Measurements from ENCODE around the gene KBTBD4. TPM values are rescaled to one million over a fixed set of nuclear protein-coding genes. Genes with fewer than 3 reads are reported as not detected.

The KBTBD4 gene
- polyA plus RNA-seq, 3 donors: 2.8 to 16.9 (median 13.8) TPM

GRCh38 chr11:47593934-47594855 lies 15.4 kb upstream of the KBTBD4 start, which contains the start of gene C1QTNF4:
TSS of gene C1QTNF4 (minus strand) at chr11:47594411. CDS start at chr11:47590810, 3,601 bp downstream.
- peak within 1 kb of the TSS; percentile 52 for H3K4me2 ChIP-seq (replicated peaks; ENCODE audit: extremely low read depth, low read length, poor library complexity, severe bottlenecking)
- H3K79me2 ChIP-seq (ENCODE audit: insufficient read depth, low read length): peaks cover 4% of the 10 kb centered on the region
- H3K27me3 ChIP-seq (ENCODE audit: control insufficient read depth in 2 of 2, insufficient read depth in 2 of 2, low read length in 2 of 2): peaks cover 16 to 29% of the 10 kb centered on the region in 2 donors
- TF ChIP-seq CTCF (IDR thresholded peaks at IDR 0.05): no peak
- H3K27ac ChIP-seq (ENCODE audit: low read depth in 1 of 2, low read length in 2 of 2): no peak within 1 kb of the TSS
- H3K4me1 ChIP-seq (ENCODE audit: control insufficient read depth in 1 of 2, insufficient read depth in 2 of 2, low read length in 2 of 2): peaks cover 15 to 27% of the 10 kb centered on the region in 2 donors
- Mint-ChIP-seq H3K27ac (peak within 1 kb of the TSS in 3 of 7 donors; percentile 6 to 42 (median 41)), H3K36me3 (peaks cover 0 to 9% of the 10 kb centered on the region in 2 donors), H3K4me1 (peaks cover 29% of the 10 kb centered on the region), H3K4me3 (peak within 1 kb of the TSS; percentile 34 to 82), H3K9me3 (peaks cover 0 to 12% (median 3%) of the 10 kb centered on the region in 7 donors), H3K27me3 (ENCODE audit: low read depth in 3 of 3) (peaks cover 29 to 37% (median 30%) of the 10 kb centered on the region in 3 donors)
- no peaks in the 10 kb centered on the region for H3K36me3 ChIP-seq (replicated peaks in 1 of 2; ENCODE audit: control insufficient read depth in 1 of 2, insufficient read depth in 2 of 2, low read length in 2 of 2)
- intact Hi-C loops (cut with micrococcal nuclease): no loop called here
- no peaks in the 10 kb centered on the region for H4K20me1 ChIP-seq (ENCODE audit: insufficient read depth, low read length)
- H3K9me3 ChIP-seq (replicated peaks in 1 of 2; ENCODE audit: control insufficient read depth in 1 of 2, insufficient read depth in 1 of 2, low read length in 2 of 2): peaks cover 0 to 6% of the 10 kb centered on the region in 2 donors
- 2% methylated on average over 47 of the region's 48 CpGs for WGBS (ENCODE audit: insufficient coverage)
- peak within 1 kb of the TSS in 1 of 3 experiments; percentile 48 for H3K4me3 ChIP-seq (replicated peaks in 1 of 3; ENCODE audit: low read depth in 2 of 3, low read length in 3 of 3)
- H3K9ac ChIP-seq (ENCODE audit: insufficient read depth, low read length, poor library complexity, severe bottlenecking): peak within 1 kb of the TSS; percentile 21
- no peak for DNase-seq
- peak within 1 kb of the TSS; percentile 21 for H2AFZ ChIP-seq (ENCODE audit: insufficient read depth, low read depth, low read length, poor library complexity, severe bottlenecking)

GRCh38 chr11:47593492-47593933 lies 14.7 kb upstream of the KBTBD4 start:
- peaks cover 33% of the 10 kb centered on the region for H3K4me1 Mint-ChIP-seq
- peaks cover 0 to 6% of the 10 kb centered on the region in 2 donors for H3K9me3 ChIP-seq (replicated peaks in 1 of 2; ENCODE audit: control insufficient read depth in 1 of 2, insufficient read depth in 1 of 2, low read length in 2 of 2)
- H3K4me2 ChIP-seq (replicated peaks; ENCODE audit: extremely low read depth, low read length, poor library complexity, severe bottlenecking): peak overlapping the region; percentile 52
- peaks cover 0 to 9% of the 10 kb centered on the region in 2 donors for H3K36me3 Mint-ChIP-seq
- H3K27me3 Mint-ChIP-seq (ENCODE audit: low read depth in 3 of 3): peaks cover 29 to 37% (median 31%) of the 10 kb centered on the region in 3 donors
- TF ChIP-seq CTCF (IDR thresholded peaks at IDR 0.05): no peak
- peaks cover 10% of the 10 kb centered on the region for H3K79me2 ChIP-seq (ENCODE audit: insufficient read depth, low read length)
- peak overlapping the region; percentile 34 to 82 for H3K4me3 Mint-ChIP-seq
- peaks cover 18 to 32% of the 10 kb centered on the region in 2 donors for H3K4me1 ChIP-seq (ENCODE audit: control insufficient read depth in 1 of 2, insufficient read depth in 2 of 2, low read length in 2 of 2)
- H2AFZ ChIP-seq (ENCODE audit: insufficient read depth, low read depth, low read length, poor library complexity, severe bottlenecking): peak overlapping the region; percentile 21
- no peaks in the 10 kb centered on the region for H3K36me3 ChIP-seq (replicated peaks in 1 of 2; ENCODE audit: control insufficient read depth in 1 of 2, insufficient read depth in 2 of 2, low read length in 2 of 2)
- peaks cover 16 to 29% of the 10 kb centered on the region in 2 donors for H3K27me3 ChIP-seq (ENCODE audit: control insufficient read depth in 2 of 2, insufficient read depth in 2 of 2, low read length in 2 of 2)
- 0% methylated on average over 4 of the region's 6 CpGs for WGBS (ENCODE audit: insufficient coverage)
- H3K4me3 ChIP-seq (replicated peaks in 1 of 3; ENCODE audit: low read depth in 2 of 3, low read length in 3 of 3): peak overlapping the region in 1 of 3 experiments; percentile 48
- H3K9ac ChIP-seq (ENCODE audit: insufficient read depth, low read length, poor library complexity, severe bottlenecking): peak overlapping the region; percentile 21
- peaks cover 0 to 12% (median 2%) of the 10 kb centered on the region in 7 donors for H3K9me3 Mint-ChIP-seq
- no peak overlapping the region for H3K27ac Mint-ChIP-seq
- no peak overlapping the region for H3K27ac ChIP-seq (ENCODE audit: low read depth in 1 of 2, low read length in 2 of 2)
- intact Hi-C loops (cut with micrococcal nuclease): no loop called here
- no peaks in the 10 kb centered on the region for H4K20me1 ChIP-seq (ENCODE audit: insufficient read depth, low read length)
- DNase-seq: no peak
